ENCODE data around the gene LUC7L3. TPM values are rescaled to one million over a fixed set of nuclear protein-coding genes. Genes with fewer than 3 reads are reported as not detected.

Gene LUC7L3
- total RNA-seq, 4 donors from 2014 or later: 44.2 to 88.7 (median 55.2) TPM

DNA sequence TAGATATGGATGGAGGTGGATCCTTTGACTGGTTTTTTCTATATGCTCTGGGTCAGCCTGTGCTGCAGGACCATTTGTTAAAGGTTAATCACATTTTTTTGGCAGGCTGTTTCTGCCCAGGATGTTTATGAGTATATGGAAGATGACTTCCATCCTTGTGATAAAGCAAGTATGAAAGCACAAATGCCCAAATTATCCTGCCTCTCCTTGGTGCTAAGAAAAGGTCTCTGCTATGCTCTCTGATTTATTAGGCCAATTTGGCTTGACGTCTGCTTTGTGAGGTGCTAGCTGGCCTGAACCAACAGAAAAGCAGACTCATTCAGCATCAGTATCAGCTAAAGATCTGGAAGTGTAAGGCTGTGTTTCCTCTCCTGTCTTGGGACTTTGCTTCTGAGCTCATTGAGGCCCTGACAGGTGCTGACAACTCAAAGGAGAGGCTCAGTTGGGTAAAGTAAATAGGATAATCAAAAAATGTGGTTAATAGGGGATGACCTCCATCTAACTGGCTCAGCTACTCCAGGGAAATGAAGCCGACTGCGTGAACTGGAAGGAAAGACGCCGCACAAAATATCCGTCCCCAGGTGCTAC, 26.9 kb upstream of the LUC7L3 start:
- DNase-seq (ENCODE audit: low spot score) (no peak), ATAC-seq (ENCODE audit: low FRiP score) (no peak)
- TF ChIP-seq, protein P1, sequence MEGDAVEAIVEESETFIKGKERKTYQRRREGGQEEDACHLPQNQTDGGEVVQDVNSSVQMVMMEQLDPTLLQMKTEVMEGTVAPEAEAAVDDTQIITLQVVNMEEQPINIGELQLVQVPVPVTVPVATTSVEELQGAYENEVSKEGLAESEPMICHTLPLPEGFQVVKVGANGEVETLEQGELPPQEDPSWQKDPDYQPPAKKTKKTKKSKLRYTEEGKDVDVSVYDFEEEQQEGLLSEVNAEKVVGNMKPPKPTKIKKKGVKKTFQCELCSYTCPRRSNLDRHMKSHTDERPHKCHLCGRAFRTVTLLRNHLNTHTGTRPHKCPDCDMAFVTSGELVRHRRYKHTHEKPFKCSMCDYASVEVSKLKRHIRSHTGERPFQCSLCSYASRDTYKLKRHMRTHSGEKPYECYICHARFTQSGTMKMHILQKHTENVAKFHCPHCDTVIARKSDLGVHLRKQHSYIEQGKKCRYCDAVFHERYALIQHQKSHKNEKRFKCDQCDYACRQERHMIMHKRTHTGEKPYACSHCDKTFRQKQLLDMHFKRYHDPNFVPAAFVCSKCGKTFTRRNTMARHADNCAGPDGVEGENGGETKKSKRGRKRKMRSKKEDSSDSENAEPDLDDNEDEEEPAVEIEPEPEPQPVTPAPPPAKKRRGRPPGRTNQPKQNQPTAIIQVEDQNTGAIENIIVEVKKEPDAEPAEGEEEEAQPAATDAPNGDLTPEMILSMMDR (IDR thresholded peaks at IDR 0.05): no peak

DNA sequence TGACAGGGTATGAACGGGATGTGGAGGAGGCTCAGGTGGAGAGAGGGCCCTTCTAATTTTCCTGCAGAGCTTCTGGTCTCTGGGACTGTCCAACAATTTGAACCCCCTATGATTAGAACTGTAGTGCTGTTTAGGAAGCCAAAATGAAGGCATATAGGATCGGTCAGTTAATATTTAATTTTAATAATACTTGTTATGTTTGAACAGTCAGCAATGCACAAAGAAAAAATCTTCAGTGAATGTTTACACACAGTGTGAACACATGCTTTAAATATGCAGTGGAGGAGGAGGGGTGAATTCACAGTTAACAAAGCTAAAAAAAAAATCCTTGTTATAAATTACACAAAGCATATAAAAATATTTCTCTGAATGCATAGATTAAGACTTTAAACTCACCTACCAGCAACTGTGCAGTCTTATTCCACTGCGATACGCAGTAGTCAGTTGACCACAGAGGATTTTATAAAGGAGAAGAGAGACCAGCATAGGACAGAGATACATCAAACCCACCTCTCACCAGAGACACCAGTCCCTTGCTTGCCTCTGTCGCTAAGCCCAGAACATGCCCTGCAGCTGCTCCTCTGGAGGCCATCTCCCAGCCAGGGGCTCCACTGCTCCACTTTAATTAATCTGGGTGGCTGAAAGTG, 26.2 kb upstream of the LUC7L3 start:
- TF ChIP-seq, protein P1 (IDR thresholded peaks at IDR 0.05): no peak
- ATAC-seq (ENCODE audit: low FRiP score) (no peak), DNase-seq (ENCODE audit: low spot score) (no peak)

DNA sequence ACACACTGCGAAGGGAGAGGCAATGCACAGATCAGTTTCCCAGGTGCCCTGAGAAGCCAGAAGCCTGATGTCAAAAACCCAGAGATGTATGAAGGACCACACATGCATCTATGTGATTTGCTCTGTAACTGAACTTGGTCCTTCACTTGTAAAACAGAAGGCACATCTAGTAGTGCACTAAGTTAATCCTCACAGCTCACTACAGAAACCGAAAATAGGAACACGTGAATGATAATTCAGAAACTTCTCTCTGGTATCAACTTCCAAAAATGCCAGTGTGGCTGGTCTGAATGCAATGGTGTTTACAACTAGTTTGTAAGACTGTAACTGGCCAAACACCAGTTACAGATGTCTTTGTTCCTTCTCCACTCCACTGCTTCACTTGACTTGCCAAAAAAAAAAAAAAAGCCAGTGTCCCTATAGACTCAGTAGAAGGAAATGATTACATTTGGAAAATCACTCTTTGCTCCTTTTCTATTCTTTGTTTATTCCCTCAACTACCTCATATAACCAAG, 23.0 kb upstream of the LUC7L3 start:
- TF ChIP-seq, protein P1 (IDR thresholded peaks at IDR 0.05): no peak
- ATAC-seq (ENCODE audit: low FRiP score): no peak
- no peak for DNase-seq (ENCODE audit: low spot score)

DNA sequence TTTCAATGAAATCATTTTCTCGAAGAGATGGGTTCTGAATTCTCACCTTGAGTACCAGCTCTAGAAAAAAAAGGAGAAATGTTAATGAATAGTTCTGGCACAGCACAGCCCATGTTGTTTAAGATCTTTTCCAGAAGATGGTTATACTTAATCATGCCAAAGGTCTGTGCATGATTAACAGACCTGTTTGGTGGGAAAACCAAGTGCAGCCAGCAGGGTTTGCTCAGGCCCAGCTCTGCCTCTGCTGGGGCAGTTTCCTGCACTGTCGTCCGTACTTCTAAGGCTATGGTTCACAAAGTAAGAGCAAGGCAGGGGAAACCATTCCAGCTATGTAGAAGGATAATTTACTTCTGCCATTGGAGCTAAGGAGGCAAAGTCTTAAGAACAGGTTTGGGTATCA, 22.3 kb upstream of the LUC7L3 start:
- DNase-seq (ENCODE audit: low spot score): no peak
- ATAC-seq (ENCODE audit: low FRiP score): no peak
- TF ChIP-seq, protein P1 (IDR thresholded peaks at IDR 0.05): no peak

DNA sequence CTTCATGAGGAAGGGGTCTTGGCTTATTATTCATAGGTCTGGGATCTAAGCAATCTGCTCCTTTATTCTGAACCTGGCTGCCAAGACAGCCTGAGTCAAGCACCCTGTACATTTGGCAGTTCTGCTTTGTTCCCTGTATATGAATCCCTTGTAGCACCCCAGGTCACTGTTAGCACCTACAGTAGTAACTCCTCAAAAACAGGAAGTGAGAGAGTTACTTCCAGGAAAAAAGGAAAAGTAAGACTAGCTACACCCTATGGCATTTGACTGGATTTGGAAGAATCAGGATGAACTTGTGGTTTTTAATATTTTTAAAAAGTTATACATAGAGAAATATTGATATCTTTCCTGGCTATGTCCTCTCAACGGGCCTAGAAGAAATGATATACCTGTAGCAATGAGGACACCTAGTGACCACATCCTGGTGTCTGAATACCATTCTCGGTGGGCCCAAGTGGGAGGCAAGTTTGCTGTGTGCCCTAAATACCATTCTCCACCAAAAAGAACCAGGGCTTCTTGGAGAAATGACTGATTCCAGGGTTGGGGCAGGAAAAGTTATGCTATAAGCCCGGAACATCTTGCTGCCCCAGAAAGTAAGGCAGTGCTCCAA, 21.6 kb upstream of the LUC7L3 start:
- no peak for DNase-seq (ENCODE audit: low spot score)
- ATAC-seq (ENCODE audit: low FRiP score): no peak

DNA sequence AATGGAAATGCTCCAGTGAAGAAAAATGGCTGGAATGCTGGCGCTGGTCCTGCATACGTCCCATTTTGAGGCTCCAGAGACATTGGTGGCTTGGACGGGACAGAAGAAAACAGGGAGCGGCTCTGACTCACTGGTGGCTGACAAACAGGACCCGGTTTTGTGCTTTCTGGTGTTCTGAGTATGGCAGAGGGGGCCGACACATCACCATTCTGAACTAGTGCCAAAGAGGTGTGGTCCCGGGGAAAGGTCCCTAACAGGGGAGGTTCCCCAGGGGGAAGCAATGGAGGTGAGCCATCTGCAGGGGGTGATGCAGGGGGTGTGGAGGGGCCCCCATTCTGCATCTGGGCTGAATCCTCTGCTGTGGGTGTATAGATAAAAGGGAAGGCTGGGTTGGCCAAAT, 20.0 kb upstream of the LUC7L3 start:
- TF ChIP-seq, protein P1 (IDR thresholded peaks at IDR 0.05): no peak
- DNase-seq (ENCODE audit: low spot score) (no peak), ATAC-seq (ENCODE audit: low FRiP score) (no peak)

More for the DNA sequence above, 21.6 kb upstream of the LUC7L3 start:
- TF ChIP-seq, protein P1 (IDR thresholded peaks at IDR 0.05): no peak
